ENCODE results near the gene LY6G5C.

The LY6G5C gene

DNA sequence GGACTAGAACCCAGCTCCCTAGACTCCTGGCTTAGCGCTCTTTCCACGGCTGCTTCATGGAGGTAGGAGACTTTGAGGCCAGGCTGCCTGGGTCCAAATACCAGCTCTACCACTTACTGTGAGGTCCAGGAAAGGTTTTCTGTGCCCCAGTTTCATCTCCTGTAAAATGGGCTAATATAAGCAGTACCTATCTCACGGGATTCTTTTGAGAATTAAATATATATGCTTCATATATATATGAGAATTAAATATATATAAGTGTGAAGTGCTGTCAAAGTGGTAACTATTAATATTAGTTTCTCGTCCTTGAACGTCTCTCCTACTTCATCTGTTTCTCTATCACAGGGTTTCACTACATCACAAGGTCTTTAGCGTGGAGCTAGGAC is 10.2 kb upstream of the LY6G5C start:
- no peak for DNase-seq (ENCODE audit: low spot score)

DNA sequence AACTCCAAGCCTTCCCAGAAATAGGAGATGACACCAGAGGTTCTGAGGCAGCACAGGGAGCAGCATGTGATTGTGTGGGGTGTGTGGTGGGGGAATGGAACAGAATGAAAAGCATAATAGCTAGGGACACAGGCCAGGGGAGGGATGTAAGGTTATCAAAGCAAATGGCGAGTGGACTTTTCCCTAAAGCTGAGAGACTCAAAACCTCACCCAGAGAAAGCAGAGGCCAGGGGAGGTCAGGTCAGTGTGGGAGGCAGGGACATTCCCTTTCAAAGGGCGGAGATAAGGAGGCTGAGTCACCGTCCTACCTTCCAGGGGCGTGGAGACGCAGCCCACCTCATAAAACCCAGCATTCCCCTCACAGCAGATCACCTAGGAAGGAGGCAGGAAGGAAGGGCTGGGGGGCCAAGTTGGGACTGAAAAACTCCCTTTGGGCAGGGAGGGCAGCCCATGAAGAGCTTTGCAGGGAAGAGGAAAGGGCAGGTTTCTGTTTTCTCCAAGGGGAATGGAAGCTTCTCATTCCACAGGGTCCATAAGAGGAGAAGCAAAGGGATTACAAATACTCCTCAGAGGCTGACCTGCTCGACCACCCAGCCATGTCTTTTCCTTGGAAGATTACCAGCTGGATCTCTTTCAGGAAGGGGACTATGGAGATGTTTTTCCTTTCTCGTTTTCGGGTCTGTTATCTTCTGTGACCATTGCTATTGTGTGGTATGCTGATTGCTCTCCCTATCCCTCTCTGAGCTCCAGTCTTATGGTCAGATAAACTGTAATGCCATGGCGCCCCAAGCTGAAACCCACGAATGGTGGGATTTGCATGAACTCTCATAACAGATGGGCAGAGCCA is 9.6 kb upstream of the LY6G5C start:
- DNase-seq (ENCODE audit: low spot score), result peak; percentile 49

DNA sequence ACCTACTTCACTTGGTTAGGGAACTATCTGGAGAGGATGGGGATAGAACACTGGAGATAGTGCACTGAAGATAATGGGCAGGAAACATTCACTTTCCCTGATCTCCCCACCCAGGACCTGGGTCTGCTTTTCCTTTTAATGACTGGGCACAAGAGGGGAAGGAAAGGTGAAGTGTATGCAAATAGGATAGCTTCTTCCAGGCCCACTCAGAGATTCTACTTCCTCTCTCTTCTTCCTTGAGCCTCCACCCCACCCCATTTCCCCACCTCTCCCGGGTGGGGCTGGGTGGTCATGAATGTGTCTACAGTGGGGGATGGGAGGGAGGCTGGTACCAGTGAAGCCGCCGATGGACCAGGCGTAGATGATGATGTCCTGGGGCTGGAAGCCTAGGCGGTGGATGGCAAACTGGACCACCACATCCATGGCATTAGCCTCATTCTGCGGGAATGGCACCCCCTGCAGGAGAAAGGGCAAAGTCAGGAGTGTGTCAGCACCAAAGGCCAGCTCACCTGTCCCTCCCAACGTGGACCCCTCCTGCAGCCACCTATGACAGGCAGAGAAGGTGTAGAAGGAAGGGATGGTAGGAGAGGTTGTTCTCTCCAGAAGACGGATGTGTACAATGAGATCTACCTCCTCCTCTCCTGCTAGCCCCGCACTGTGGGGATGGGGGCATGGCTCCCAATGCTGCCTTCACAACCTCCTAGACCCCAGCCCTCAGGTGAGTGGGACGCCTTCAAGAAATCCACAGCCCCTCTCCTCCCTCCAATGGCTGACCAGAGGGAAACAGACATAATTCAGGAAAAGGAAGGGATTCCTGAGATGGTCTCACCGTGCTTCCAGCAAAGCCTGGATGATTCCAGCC is 8.6 kb upstream of the LY6G5C start:
- DNase-seq (ENCODE audit: low spot score), result no peak

DNA sequence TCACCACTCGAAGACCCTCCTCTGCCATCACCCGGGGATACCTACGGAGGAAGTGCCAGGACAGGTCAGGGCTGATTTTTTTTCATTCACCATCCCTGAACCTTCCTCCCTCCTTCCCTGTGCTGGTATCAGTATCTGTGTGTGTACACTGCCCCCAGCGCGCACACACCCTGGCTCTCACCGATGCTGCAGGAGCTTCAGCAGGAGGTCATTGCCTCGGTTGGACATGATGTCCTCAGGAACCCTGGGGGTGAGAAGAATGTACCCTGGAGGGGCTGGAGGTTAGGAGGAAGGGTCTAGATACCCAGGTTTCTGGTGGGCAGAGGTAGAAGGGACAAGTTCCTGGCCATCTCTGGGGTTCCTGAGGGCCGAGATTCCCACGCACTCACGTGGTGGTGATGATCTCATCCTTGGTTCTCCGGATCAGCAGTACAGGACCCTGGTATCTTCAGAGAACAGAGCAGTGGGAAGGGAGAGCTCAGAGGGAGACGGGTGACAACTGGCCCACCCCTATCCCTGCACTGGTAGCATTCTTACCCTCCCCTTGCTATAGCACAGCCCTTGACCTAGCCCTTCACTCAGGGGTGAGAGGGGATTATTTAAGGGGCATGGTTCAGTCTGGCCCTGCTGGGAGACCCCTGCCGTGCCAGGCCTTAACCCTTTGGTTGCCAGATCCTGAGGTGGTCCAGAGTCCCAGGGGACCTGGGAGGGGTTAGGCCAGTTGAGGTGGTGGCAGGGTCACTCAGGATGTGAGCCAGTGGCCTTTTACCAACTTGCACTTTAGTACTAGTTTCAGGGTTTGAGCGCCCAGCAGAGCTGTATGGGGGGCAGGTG is 7.2 kb upstream of the LY6G5C start:
- no peak for DNase-seq (ENCODE audit: low spot score)

DNA sequence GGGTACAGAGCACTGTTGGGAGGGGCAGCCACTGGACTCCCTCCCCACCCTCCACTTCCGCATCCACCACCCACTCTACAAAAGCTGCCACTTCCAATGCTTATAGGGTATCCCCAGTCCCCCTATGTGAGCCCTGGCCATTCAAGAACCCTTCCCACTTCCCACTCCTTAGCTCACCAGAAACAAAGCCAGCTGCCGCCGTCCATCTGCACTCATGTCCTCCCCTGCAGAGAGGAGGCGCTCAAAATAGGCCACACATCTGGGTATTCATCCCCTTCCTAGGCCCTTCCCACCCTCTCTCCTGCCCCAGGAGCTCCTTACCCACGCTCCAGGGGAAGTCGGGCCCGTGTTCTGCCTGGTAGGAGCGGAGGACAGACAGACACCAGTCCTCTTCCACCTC is 6.5 kb upstream of the LY6G5C start:
- no peak for DNase-seq (ENCODE audit: low spot score)

DNA sequence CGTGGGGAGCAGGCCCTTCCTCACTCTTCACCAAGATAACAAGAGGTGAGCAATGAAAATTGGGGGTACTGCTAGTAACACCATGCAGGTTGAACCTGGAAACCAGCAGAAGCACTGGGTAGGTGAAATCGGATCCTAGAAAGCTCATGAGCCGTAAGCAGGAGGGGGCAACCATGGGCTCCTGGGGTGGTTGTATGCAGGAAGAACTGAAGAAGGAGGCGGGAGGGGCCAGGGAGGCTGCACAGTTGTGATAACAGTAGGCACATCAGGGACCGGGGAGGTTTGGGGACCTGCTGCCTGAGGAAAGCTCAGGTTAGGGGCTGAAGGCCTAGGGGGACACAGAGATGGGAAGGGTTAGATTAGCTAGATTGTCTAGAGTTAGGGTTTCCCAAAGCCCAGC is 5.6 kb upstream of the LY6G5C start:
- no peak for DNase-seq (ENCODE audit: low spot score)

DNA sequence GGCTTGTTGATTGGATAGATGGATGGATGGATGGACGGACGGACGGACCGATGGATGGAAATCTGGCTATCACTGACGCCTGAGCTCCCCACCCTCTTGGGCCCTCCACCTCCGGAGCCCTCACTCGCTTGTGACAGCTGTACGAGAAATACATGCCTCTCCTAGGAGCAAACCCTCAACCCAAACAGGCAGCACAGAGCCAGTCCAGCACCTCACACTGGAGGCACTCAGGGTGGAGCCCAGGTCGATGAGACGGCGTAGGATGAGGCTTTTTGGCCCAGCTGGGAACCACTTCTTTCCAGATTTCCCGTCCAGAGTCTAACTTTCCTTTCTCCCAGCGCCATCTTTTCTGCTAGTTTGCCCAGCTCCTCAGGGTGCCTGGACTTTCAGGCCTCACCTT is 2.7 kb upstream of the LY6G5C start:
- DNase-seq (ENCODE audit: low spot score), result no peak

DNA sequence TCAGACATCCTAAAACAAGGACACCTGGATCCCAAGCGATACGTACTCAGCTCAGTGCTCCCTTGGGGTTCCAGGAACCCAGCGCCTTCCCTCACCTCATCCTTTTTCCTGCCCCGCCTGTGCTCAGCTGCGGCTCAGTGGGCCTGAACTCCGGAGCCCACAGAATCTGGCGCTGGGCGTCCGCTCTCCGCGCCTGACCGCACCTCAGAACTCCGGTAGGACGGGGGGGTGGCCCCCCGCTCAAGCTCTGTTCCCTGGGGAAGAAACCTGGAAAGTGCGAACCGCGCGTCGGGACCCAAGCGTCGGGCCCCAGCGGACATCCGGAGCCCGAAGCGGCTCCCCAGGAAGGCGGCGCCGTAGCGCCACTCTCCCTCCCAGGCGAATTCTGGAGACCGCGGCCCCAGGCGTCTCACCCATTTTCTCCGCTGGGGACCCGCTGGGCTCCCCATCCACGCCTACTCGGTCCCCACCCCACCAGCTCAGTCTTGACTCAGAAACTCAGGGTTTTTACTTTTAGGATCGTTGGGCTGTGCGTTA is 336 bp upstream of the LY6G5C start:
- DNase-seq (ENCODE audit: low spot score), result no peak

DNA sequence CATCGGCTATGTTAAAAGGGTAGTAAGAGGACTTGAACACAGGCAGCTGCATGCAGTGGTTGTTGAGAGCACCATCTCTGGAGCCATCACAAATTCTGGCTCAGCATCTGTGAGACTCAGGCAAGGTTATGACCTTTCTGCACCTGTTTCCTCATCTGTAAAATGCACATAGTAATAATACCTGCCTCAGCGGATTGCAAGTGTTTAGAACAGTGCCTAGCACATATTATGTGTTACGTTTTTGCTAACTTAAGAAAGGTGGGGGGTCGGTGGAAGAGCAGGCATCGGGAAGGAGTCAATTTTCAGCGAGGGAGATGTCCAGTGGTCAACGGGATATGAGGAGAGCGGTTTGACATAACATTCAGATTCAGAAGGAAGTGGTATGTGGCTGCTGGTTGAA is 2.9 kb downstream of the LY6G5C start:
- no peak for DNase-seq (ENCODE audit: low spot score)

DNA sequence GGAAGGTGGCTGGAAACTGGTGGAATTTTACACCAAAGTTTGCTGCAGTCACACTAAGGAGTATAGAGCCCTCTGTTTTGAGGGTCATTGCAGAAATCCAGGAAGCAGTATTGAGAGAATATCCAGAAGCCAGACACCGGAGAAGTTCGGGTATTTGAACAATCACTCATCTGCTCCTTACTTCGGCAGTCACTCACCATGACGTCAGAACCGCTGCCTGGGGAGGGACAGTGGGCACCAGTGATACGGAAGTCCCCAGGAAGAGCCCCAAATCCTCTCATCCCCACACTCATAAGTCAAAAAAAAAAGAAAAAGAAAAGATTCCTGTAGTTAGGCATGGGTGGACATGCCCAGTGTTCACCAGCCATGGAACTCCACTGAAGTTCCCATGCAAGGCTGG is 4.0 kb downstream of the LY6G5C start:
- no peak for DNase-seq (ENCODE audit: low spot score)

DNA sequence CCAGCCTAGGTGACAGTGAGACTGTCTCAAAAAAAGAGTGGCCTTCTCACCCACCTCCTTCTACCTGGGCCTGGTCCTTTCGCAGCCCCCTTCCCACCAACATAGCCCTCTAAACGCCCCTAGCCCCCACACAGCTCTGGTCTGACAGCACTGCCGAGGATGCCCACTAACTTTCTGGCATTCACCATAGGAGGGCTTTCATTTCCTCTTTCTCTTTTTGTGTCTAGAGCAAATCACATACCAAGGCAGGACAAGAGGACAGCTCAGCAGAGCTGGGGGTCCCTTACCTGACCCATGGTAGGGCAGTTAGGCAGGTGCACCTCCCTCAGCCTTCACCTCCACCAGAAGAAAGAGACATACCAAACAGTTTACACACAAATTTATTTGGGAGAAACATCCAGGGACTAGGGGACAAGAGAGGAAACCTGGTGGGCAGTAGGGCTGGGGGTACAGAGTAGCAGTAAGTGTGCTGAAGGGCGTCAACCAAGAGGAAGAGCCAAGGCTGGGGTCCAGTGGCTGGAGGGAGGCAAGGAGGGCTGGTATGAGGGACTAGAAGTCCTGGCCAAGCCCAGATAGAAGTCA is 4.5 kb downstream of the LY6G5C start:
- DNase-seq (ENCODE audit: low spot score), result no peak

DNA sequence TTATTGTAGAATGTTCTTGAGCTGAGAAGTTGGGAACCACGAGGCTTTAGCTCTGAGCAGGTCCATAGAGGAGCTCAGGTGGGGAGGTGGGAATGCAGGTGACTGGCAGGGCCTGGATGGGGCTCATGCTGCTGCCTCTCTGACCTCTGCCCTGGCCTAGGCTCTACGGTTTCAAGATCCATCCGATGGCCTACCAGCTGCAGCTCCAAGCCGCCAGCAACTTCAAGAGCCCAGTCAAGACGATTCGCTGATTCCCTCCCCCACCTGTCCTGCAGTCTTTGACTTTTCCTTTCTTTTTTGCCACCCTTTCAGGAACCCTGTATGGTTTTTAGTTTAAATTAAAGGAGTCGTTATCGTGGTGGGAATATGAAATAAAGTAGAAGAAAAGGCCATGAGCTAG is 11.2 kb downstream of the LY6G5C start, which contains the start of gene LY6G5B:
Gene LY6G5B (plus strand): TSS at position 301 of the 400 bp plus-strand sequence. CDS start 975 bp downstream, outside the sequence.
- DNase-seq (ENCODE audit: low spot score), result no peak

DNA sequence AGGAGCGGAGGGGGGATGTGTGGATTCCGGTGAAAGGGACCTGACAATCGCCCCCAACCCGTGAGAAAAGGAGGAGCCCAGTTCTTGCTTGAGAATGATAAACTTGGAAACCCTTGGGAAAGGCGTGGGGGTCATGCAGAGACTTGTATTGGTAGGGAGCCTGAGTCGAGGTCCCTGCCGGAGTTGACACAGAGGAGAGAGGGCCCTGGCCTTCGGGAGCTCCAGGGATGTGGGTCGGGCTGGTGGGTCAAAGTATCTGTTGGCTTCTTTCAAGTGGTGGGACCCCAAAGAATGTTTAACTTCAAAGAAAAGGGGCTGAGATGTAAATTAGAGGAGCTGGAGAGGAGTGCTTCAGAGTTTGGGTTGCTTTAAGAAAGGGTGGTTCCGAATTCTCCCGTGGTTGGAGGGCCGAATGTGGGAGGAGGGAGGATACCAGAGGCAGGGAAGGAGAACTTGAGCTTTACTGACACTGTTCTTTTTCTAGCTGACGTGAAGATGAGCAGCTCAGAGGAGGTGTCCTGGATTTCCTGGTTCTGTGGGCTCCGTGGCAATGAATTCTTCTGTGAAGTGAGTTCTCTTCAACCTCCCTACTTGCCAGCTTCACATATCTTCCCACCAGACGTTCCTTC is 14.4 kb downstream of the LY6G5C start:
- DNase-seq (ENCODE audit: low spot score), result no peak

DNA sequence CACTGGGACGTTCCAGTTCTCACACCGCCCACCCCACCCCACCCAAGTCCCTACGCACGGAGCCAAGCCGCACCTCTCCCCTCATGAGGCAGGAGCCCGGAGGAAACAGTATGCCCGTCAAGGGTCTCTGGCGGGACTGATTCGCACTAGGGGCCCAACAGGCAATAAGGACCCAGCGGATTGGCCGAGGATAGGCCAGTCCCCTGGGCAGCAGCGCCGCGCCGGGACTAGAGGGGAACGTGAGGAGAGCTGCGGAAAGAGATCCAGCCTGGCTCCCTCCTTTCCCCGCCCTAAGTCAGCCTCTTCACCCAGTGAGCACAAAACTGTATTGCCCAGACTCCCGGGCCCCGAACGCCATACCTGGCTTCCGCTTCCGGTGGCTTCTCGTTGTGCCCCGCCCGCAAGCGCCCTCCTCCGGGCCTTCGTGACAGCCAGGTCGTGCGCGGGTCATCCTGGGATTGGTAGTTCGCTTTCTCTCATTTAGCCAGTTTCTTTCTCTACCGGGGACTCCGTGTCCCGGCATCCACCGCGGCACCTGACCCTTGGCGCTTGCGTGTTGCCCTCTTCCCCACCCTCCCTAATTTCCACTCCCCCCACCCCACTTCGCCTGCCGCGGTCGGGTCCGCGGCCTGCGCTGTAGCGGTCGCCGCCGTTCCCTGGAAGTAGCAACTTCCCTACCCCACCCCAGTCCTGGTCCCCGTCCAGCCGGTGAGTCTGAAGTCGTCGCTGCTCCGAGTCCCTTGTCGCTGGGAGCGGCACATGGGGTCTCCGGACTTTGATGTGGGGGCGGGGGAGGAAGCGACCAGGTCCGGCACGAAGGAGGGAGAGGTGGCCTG is 15.1 kb downstream of the LY6G5C start, which contains the start of gene CSNK2B:
Gene CSNK2B (plus strand): TSS at position 580 of the 836 bp plus-strand sequence. CDS start 752 bp downstream, outside the sequence.
- peak; percentile 88 for DNase-seq (ENCODE audit: low spot score)

DNA sequence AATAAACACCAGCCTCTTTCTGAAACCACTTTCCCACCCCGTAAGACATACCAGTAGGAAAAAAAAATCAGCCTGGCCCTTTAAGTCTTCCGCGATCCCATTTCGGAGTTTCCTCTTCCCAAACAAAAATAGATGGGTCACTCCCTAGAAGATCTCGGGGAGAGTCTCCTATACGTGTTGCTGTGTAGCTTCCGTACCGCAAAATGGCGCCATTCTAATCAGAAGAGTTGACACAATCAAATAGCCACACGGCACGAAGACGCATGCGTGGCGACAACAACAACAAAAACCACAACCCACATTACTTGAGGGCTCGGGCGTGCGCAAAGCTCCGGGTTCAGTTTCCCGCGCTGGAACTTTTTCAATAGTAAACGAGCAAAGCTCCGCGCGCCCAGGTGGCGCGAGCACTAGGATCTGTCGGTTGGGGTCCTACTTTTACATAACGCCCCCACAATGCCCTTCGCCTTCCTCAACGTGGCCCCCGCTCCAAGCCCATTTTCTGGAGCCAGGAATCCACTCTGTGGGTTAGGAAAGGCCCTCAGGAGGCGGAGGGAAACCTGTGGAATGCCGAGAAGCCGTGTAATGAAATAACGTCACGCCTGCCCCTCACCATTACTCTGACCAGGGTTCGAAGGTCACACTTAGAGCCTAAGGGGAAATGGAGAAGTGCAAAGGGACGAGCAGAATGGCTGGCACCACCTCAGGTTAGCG is 15.9 kb downstream of the LY6G5C start, which contains the start of gene GPANK1:
Gene GPANK1 (minus strand): TSS at position 208 of the 711 bp plus-strand sequence. CDS start 519 bp downstream, outside the sequence.
- DNase-seq (ENCODE audit: low spot score), result peak; percentile 53

DNA sequence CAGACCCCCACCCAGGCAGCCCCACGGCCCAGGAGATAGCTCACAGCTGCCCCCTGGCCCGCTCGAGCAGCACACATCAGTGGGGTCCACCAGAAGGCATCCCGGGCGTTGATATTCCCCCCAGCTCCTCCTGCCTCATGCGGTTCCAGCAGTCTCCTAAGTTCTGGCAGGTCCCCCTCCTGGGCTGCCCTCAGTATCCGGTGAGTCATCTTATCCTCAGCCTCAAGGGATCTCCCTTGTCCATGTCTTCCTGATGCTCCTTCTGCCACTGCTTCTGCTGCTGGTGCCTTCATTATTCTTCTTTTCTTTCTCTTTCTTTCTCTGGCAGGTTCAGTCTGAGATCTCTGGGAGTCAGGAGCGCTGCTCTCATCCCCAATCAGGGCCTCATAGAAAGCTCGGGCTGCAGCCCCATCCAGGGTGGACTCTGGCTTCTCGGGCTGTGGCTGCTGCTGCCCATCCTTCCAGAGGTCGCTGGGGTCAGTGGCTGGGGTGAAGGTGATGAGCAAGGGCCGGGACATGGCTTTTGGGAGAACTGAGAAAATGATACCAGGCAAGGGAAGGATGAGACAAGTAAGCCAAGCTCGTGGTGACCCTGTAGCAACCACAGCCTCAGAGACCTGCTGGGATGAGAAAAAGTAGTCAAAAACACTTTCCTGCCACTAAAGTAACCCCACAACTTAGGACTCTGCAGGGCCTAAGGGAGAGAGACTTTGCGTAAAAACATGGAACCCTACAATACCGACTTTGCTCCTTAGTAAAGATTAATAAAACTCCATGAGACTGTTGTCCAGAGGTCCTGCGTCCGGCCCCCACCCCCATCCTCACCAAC is 16.7 kb downstream of the LY6G5C start:
- DNase-seq (ENCODE audit: low spot score), result no peak

DNA sequence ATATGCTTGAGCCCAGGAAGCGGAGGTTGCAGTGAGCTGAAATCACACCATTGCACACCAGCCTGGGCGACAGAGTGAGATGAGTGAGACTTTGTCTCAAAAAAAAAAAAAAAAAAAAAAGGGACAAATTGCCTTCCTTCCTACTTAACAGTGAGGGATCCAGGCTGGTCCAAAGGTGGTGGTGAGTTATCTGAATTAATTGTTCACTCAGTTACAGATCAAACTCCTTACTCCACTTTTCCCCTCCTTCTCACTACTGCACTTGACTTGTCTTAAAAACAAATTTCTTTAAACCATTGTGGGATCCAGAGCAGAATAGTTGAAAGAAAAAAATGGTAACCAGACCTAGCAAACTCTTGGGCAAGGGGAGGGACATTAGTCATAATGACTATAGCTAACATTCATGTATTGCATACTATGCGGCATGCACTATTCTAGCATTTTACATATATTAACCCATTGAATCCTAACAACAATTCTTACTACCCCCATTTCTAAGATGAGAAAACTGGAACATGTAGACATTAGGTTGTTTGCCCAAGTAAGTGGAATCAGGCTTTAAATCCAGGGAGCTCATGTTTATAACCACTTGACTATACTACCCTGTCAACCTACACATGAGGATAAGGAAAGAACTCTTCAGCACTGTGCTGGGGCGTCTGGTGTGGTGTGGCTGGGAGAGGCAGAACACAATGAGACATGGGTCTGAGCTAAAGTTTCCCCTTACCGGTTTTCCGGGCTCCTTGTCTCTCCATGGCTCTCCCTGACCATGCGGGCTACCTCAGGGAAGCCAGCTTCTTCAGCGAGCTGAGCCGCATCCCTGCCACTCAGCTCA is 17.5 kb downstream of the LY6G5C start:
- no peak for DNase-seq (ENCODE audit: low spot score)
